ENCODE data around the gene RNU6-1.

GRCh38 chr15:67838789-67839332, 984 bp downstream of the RNU6-1 start:
- TF ChIP-seq CTCF (IDR thresholded peaks at IDR 0.05; ENCODE audit: low read length) (no peak), EZH2 (IDR thresholded peaks at IDR 0.05; ENCODE audit: borderline replicate concordance, low read length) (no peak)

Measured in OCI-LY1 (cell line).